GM21576 (cell line): ENCODE results near the gene BOK.

ENCODE experiments used
- ATAC-seq: cut with Tn5 transposase; IDR thresholded peaks from one replicate; pipeline ENCODE4 v1.9.1; 2021; ENCODE audit warnings: mild to moderate bottlenecking, moderate library complexity; ENCODE audit not compliant: unreplicated experiment

BOK gene

GRCh38 chr2:241598061-241598460 lies 39.5 kb downstream of the BOK start:
- no peak for ATAC-seq

- no peak for ATAC-seq
Observed at GRCh38 chr2:241598487-241598886, 39.9 kb downstream of the BOK start.

- no peak for ATAC-seq
Observed at GRCh38 chr2:241599615-241600014, 41.1 kb downstream of the BOK start.

- ATAC-seq = no peak
Observed at GRCh38 chr2:241601841-241602240, 43.3 kb downstream of the BOK start.

GRCh38 chr2:241602720-241603119 lies 44.2 kb downstream of the BOK start:
- no peak for ATAC-seq

GRCh38 chr2:241603686-241604085 lies 45.1 kb downstream of the BOK start:
- ATAC-seq = no peak

GRCh38 chr2:241606186-241606585 lies 47.6 kb downstream of the BOK start:
- ATAC-seq = no peak

- ATAC-seq = no peak
Observed at GRCh38 chr2:241607162-241607885, 48.8 kb downstream of the BOK start.

GRCh38 chr2:241608881-241609280 lies 50.3 kb downstream of the BOK start:
- ATAC-seq = no peak

- peak; percentile 89 for ATAC-seq
Observed at GRCh38 chr2:241609859-241610793, 51.6 kb downstream of the BOK start.

GRCh38 chr2:241611062-241611461 lies 52.5 kb downstream of the BOK start:
- no peak for ATAC-seq

GRCh38 chr2:241612156-241613016 lies 53.8 kb downstream of the BOK start:
- ATAC-seq = no peak

- ATAC-seq = no peak
Observed at GRCh38 chr2:241613017-241613780, 54.7 kb downstream of the BOK start.

GRCh38 chr2:241615041-241615440 lies 56.5 kb downstream of the BOK start:
- ATAC-seq = no peak

- no peak for ATAC-seq
Observed at GRCh38 chr2:241615522-241616052, 57.0 kb downstream of the BOK start.

- ATAC-seq = no peak
Observed at GRCh38 chr2:241616168-241617125, 57.9 kb downstream of the BOK start.

GRCh38 chr2:241617431-241618154 lies 59.0 kb downstream of the BOK start:
- ATAC-seq = peak; percentile 49

GRCh38 chr2:241618296-241618805 lies 59.8 kb downstream of the BOK start:
- no peak for ATAC-seq
